ENCODE measurements around the gene TCF12. TPM values are rescaled to one million over a fixed set of nuclear protein-coding genes. Genes with fewer than 3 reads are reported as not detected.

The TCF12 gene
- total RNA-seq, 4 donors from 2014 or later: 108 to 177 (median 148) TPM

DNA sequence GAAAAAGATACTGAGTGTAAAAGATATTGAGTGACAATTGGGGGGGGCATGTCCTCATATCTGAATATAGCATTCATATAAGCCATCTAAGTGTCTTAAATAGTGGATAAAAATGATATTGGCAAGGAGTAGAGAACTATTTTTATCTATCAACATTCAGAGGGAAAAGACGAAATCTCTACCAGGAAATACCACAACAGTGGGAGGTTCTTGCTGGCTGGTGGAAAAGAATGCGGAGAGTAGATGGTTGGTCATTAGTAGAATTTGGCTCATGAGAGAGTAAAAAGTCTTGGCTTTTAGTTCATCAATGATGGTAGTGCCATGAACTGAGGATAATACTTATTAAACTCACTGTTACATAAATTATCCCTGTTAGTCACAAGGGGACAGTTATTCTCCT lies 4.8 kb upstream of the TCF12 start:
- DNase-seq (ENCODE audit: extremely low spot score): no peak
- Histone ChIP-seq H3K9me3 (no peaks in the 10 kb centered on the region), H3K27me3 (no peaks in the 10 kb centered on the region), H3K36me3 (no peaks in the 10 kb centered on the region), H3K4me1 (peaks cover 18 to 30% (median 22%) of the 10 kb centered on the region in 4 donors), H3K27ac (replicated peaks in 1 of 4) (no peak overlapping the region), H3K4me3 (no peak overlapping the region)
- no peak for TF ChIP-seq EP300 (IDR thresholded peaks at IDR 0.05)
- TF ChIP-seq CTCF (IDR thresholded peaks at IDR 0.05): no peak
- TF ChIP-seq POLR2A (IDR thresholded peaks at IDR 0.05; ENCODE audit: low read depth): no peak
- no peak for TF ChIP-seq POLR2AphosphoS5 (IDR thresholded peaks at IDR 0.05)
- 76% methylated on average over 2 of the region's 2 CpGs for whole genome bisulfite sequencing
- intact Hi-C loops (cut with DNase I): loop anchor here (10.0 kb wide), 1 partner anchor 391 kb away; no protein-coding TSS in a partner anchor

- Histone ChIP-seq H3K4me1 (peaks cover 22 to 42% (median 34%) of the 10 kb centered on the region in 4 donors), H3K4me3 (no peak overlapping the region), H3K9me3 (no peaks in the 10 kb centered on the region), H3K27ac (replicated peaks in 1 of 4) (no peak overlapping the region), H3K36me3 (no peaks in the 10 kb centered on the region), H3K27me3 (no peaks in the 10 kb centered on the region)
- no peak for DNase-seq (ENCODE audit: extremely low spot score)
- 90% methylated on average over 4 of the region's 4 CpGs for WGBS
- TF ChIP-seq POLR2AphosphoS5 (IDR thresholded peaks at IDR 0.05): no peak
- no peak for TF ChIP-seq POLR2A (IDR thresholded peaks at IDR 0.05; ENCODE audit: low read depth)
- TF ChIP-seq CTCF (IDR thresholded peaks at IDR 0.05): no peak
- TF ChIP-seq EP300 (IDR thresholded peaks at IDR 0.05): no peak
- intact Hi-C loops (cut with DNase I): loop anchor here (5.0 to 10.0 kb wide), 3 partner anchors 221 to 389 kb away; no protein-coding TSS in a partner anchor
Observed at GRCh38 chr15:56915888-56916287, 2.6 kb upstream of the TCF12 start.

- peak overlapping the region; percentile 96 to 100 (median 98) for H3K4me3 ChIP-seq
- H3K27me3 ChIP-seq: no peaks in the 10 kb centered on the region
- 97% methylated on average over 8 of the region's 8 CpGs for WGBS
- DNase-seq (ENCODE audit: extremely low spot score): no peak
- no peaks in the 10 kb centered on the region for H3K36me3 ChIP-seq
- intact Hi-C loops (cut with DNase I): loop anchor here (5.0 to 10.0 kb wide), 3 partner anchors 220 to 388 kb away; no protein-coding TSS in a partner anchor
- no peak for TF ChIP-seq POLR2AphosphoS5 (IDR thresholded peaks at IDR 0.05)
- TF ChIP-seq POLR2A (IDR thresholded peaks at IDR 0.05; ENCODE audit: low read depth): no peak
- TF ChIP-seq EP300 (IDR thresholded peaks at IDR 0.05): no peak
- no peak for TF ChIP-seq CTCF (IDR thresholded peaks at IDR 0.05)
- peaks cover 26 to 50% (median 43%) of the 10 kb centered on the region in 4 donors for H3K4me1 ChIP-seq
- H3K27ac ChIP-seq (replicated peaks in 1 of 4): peak overlapping the region; percentile 96 to 98 (median 97)
- no peaks in the 10 kb centered on the region for H3K9me3 ChIP-seq
Observed at GRCh38 chr15:56916825-56917477, 1.5 kb upstream of the TCF12 start.

DNA sequence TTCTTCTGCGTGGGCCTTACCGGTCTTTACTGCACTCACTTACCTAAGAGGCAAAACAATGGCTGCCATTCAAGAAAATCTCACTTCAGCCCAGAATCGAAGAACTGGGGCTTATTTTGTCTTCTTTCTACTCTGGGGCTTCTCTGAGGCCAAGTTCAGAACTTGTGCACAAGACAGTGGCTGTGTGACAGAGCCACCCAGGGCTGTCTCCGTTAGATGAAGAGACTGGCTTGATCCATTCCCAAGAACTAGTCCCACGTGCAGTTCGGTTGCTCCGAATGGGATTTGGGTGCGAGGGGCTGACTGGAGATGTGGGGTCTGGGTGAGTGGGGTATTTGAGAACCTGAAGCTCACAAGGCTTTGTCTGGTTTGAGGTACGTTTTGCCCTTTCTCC lies 795 bp upstream of the TCF12 start:
- H3K27me3 ChIP-seq: no peaks in the 10 kb centered on the region
- no peaks in the 10 kb centered on the region for H3K36me3 ChIP-seq
- H3K4me1 ChIP-seq: peaks cover 27 to 57% (median 50%) of the 10 kb centered on the region in 4 donors
- peak overlapping the region; percentile 96 to 98 (median 97) for H3K27ac ChIP-seq (replicated peaks in 1 of 4)
- peak overlapping the region; percentile 96 to 100 (median 98) for H3K4me3 ChIP-seq
- TF ChIP-seq EP300 (IDR thresholded peaks at IDR 0.05) (no peak), CTCF (IDR thresholded peaks at IDR 0.05) (no peak), POLR2A (IDR thresholded peaks at IDR 0.05; ENCODE audit: low read depth) (no peak), POLR2AphosphoS5 (IDR thresholded peaks at IDR 0.05) (no peak)
- H3K9me3 ChIP-seq: no peaks in the 10 kb centered on the region
- no peak for DNase-seq (ENCODE audit: extremely low spot score)
- intact Hi-C loops (cut with DNase I): loop anchor here (1.0 to 10.0 kb wide), 4 partner anchors 30 to 387 kb away; no protein-coding TSS in a partner anchor
- WGBS: 7% methylated on average over 8 of the region's 9 CpGs

Data from esophagus muscularis mucosa (tissue), 4 donors.